HT1080 (cell line): ENCODE measurements around the gene ZNF805. TPM values are rescaled to one million over a fixed set of nuclear protein-coding genes. Genes with fewer than 3 reads are reported as not detected.

Experiments
- DNase-seq: peaks from one replicate; pipeline ENCODE4 v3.0.0-alpha.2; 2015; ENCODE audit warnings: low read depth
- total RNA-seq: library from RNA; depleted of rRNA; stranded (reverse); fragments of >200 nt; shearing (Covaris generic); gene quantifications from 2 replicates; pipeline ENCODE4 v1.2.3, GENCODE V29; 2014

The ZNF805 gene
- total RNA-seq, 1 experiment from 2014 or later, result 7.3 TPM

DNA sequence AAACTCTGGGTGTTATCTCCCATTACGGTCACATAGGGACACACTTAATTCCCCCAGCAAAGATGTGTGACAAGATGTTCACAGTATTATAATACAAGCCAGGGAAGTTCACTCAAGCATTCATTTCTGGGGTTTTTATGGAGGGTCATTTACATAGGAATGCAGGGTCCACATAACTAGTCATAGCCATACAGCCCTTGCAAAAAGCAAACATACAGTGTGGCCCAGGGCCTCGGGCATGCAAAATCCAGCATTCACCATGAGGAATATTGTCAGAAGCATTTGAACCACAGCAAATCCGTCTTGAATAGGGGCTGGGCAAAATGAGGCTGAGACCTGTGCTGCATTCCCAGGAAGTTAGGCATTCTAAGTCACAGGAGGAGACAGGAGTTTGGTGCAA is 26.9 kb downstream of the ZNF805 start:
- no peak for DNase-seq

GRCh38 chr19:57269515-57270250 is 29.3 kb downstream of the ZNF805 start:
- peak; percentile 81 for DNase-seq

DNA sequence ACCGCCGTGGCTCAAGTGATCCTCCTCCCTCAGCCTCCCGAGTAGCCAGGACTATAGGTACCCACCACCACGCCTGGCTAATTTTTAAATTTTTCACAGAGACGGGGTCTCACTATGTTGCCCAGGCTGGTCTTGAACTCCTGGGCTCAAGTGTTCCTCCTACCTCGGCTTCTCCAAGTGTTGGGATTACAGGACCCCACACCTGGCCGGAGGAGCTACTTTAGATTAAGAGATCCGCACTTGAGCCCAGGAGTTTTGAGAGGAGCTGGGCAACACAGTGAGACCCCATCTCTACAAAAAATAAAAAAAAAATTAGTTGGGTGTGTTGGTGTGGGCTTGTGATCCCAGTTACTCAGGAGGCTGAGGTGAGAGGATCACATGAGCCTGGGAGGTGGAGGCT is 30.8 kb downstream of the ZNF805 start:
- DNase-seq, result no peak

- no peak for DNase-seq
Observed at GRCh38 chr19:57273014-57273413, 32.6 kb downstream of the ZNF805 start.

DNA sequence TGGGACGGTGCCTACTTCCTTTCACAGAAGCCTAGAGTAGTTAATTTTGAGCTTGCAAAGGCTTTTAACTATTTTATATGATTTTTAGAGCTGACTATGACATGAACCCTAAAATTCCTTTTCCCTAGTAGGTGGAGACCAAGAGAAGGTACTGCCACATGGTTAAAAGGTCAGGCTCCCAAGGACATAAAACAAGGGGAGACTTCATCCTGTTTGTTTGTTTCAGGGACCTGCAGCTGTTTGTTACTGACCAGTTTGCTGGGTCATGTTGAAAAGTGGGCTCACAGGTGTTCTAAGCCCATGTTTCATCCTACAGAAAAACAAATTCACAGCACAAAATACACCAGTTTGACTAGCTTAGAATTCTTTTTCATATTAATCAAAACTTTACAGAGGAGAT is 36.0 kb downstream of the ZNF805 start:
- DNase-seq, result no peak

GRCh38 chr19:57278481-57278880 is 38.0 kb downstream of the ZNF805 start:
- DNase-seq, result peak; percentile 70

GRCh38 chr19:57279418-57280164 is 39.2 kb downstream of the ZNF805 start:
- peak; percentile 93 for DNase-seq

GRCh38 chr19:57280165-57280961 is 39.9 kb downstream of the ZNF805 start, which contains the start of gene ZNF460:
Gene ZNF460 (plus strand): TSS chr19:57280485. CDS start chr19:57280807, 322 bp downstream.
- peak; percentile 97 for DNase-seq

- no peak for DNase-seq
Observed at GRCh38 chr19:57280962-57281400, 40.5 kb downstream of the ZNF805 start.

DNA sequence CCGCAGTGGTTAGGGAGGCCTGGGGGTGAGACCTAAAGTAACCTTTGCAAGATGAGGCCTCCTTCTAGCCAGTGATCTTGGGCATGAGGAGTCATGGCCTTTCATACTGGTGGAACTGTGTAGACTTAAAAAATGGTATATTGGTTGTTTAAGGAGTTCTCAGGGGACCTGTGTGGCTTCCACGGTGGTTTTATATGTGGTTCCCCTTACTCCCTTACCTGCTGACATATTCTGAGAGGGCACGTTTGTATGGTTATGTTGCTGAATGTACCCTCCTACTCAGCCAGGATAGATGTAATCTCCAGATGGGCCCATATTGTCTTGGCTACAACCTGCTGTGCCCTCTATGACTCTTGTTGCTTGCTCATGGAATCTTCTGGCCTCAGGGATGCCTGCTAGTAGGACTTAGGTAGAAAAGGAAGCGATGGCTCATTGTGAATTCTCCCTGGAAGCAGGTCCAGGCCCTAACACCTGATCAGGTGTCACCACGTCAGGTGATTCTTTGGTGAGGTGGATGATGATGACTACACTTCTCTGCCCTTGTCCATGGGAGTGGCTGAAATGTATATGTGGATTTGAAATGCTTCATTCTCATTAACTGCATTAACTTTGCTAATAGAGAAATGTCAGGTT is 41.7 kb downstream of the ZNF805 start:
- no peak for DNase-seq

- DNase-seq, result no peak
Observed at GRCh38 chr19:57288373-57288772, 47.9 kb downstream of the ZNF805 start.

GRCh38 chr19:57290970-57291369 is 50.5 kb downstream of the ZNF805 start:
- DNase-seq, result no peak

GRCh38 chr19:57292547-57292946 is 52.1 kb downstream of the ZNF805 start:
- no peak for DNase-seq

DNA sequence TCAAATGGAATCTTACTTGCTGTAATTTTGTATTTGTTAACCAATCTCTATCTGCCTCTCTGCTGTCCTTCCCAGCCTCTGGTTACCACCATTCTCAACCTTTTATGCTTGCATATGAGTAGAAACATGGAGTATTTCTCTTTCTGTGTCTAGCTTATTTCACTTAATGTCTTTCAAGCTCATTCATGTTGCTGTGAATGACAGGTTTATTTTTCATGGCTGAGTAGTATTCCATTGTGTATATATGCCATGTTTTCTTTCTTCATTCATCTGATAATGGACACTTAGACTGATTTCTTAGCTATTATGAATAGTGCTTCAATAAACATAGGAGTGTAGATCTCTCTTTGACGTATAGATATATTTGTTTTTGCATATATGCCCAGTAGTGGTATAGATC is 53.3 kb downstream of the ZNF805 start:
- DNase-seq, result no peak

- DNase-seq, result peak; percentile 73
Observed at GRCh38 chr19:57302020-57302465, 61.6 kb downstream of the ZNF805 start.

DNA sequence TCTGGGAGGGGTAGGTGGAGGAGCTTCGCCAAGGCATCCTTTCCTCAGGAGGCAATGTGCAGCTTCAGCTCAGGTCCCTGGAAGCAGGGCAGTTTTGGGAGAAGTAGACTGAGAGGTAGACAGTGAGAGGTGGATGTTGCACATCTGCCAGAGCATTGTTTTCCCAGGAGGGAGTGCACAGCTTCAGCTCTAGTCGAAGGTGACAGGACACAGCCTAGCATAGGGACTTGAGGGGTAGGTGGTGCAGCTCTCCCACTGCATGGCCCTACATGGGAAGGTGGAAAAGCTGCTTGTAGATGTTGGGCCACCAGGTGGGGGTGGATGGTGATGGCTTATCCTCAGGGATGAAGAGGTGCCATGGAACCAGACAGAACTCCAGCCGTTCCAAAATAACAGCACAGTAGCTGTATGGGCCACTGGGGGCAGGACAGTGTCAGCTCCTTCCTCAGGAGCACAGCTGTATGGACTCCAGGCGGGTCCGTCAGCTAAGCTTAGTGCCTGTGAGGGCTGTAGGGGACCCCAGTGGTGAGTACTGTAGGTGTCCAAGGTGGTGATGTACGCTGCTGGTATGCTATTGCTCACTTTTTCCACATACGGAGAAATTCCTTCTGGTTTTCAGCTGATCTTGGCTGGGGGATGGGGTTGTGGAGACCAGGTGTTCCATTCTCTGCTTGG is 62.4 kb downstream of the ZNF805 start:
- no peak for DNase-seq
